Bronchial epithelial cell (primary cell): ENCODE measurements around the gene GNG3. TPM values are rescaled to one million over a fixed set of nuclear protein-coding genes. Genes with fewer than 3 reads are reported as not detected.
"Not testable (repeated sequence)": the region's sequence is repeated elsewhere in the genome, so short reads cannot be mapped to it uniquely, and the experiment has no call there.

Source experiments
- DNase-seq: peaks from one replicate; pipeline ENCODE4 v3.0.0-alpha.2; 2010; ENCODE audit warnings: low read depth
- FAIRE-seq: peaks from 2 replicates; lab custom pipeline; 2011; peaks lifted over from hg19 to GRCh38; lab: Jason Lieb, UNC
- H3K27me3 ChIP-seq: 2 replicates; pipeline ENCODE4 v1.5.1; 2011; ENCODE audit warnings: low read length; ENCODE audit not compliant: control insufficient read depth, insufficient read depth
- H3K36me3 ChIP-seq: 2 replicates; pipeline ENCODE4 v1.5.1; 2011; ENCODE audit warnings: low read length; ENCODE audit not compliant: control insufficient read depth, insufficient read depth
- H3K4me3 ChIP-seq: 2 replicates; pipeline ENCODE4 v1.5.1; 2011; ENCODE audit warnings: mild to moderate bottlenecking, low read depth, low read length, control low read depth
- CTCF ChIP-seq: IDR thresholded peaks from 2 replicates; pipeline ENCODE4 v1.5.1; 2011; ENCODE audit warnings: mild to moderate bottlenecking, moderate library complexity, low read length, control low read depth, inconsistent platforms; ENCODE audit not compliant: insufficient read depth, severe bottlenecking
- total RNA-seq: library from RNA; depleted of rRNA; stranded (reverse); fragments of >200 nt; gene quantifications from 2 replicates; pipeline ENCODE4 v1.2.1, GENCODE V29; 2014

Gene GNG3
- total RNA-seq, 1 donor from 2014 or later: not detected

- FAIRE-seq (no peak), DNase-seq (peak; percentile 93)
Observed at GRCh38 chr11:62727165-62727871, 19.8 kb downstream of the GNG3 start, which contains the start of gene HNRNPUL2. Gene HNRNPUL2 (minus strand): TSS chr11:62727457. CDS start chr11:62727156, 301 bp downstream.

GRCh38 chr11:62727872-62728170, 20.3 kb downstream of the GNG3 start:
- H3K27me3 ChIP-seq: no peaks in the 10 kb centered on the region
- DNase-seq (peak; percentile 94), FAIRE-seq (no peak)
- peaks cover 7% of the 10 kb centered on the region for H3K36me3 ChIP-seq
- H3K4me3 ChIP-seq: peak overlapping the region; percentile 92
- TF ChIP-seq CTCF: no peak

More at GRCh38 chr11:62727165-62727871, 19.8 kb downstream of the GNG3 start, which contains the start of gene HNRNPUL2:
- Histone ChIP-seq H3K27me3 (no peaks in the 10 kb centered on the region), H3K4me3 (peak within 1 kb of the TSS; percentile 92), H3K36me3 (peaks cover 10% of the 10 kb centered on the region)
- TF ChIP-seq CTCF: no peak

GRCh38 chr11:62728171-62728988, 20.9 kb downstream of the GNG3 start, which contains the start of gene TTC9C:
Gene TTC9C (plus strand): TSS chr11:62728486. CDS start chr11:62728849, 363 bp downstream.
- no peak for FAIRE-seq
- Histone ChIP-seq H3K4me3 (peak within 1 kb of the TSS; percentile 92), H3K36me3 (peaks cover 4% of the 10 kb centered on the region), H3K27me3 (no peaks in the 10 kb centered on the region)
- peak; percentile 76 for DNase-seq
- no peak for TF ChIP-seq CTCF

GRCh38 chr11:62730076-62730475, 22.6 kb downstream of the GNG3 start:
- H3K4me3 ChIP-seq, FAIRE-seq, H3K27me3 ChIP-seq, H3K36me3 ChIP-seq, DNase-seq: not testable (repeated sequence)

- Histone ChIP-seq H3K36me3 (peaks cover 3% of the 10 kb centered on the region), H3K4me3 (no peak overlapping the region), H3K27me3 (no peaks in the 10 kb centered on the region)
- no peak for TF ChIP-seq CTCF
- FAIRE-seq (no peak), DNase-seq (peak; percentile 29)
Observed at GRCh38 chr11:62732830-62733229, 25.4 kb downstream of the GNG3 start.

GRCh38 chr11:62737196-62737595, 29.7 kb downstream of the GNG3 start:
- H3K27me3 ChIP-seq: no peaks in the 10 kb centered on the region
- no peak for DNase-seq
- FAIRE-seq: no peak
- no peak for TF ChIP-seq CTCF
- H3K4me3 ChIP-seq: no peak overlapping the region
- H3K36me3 ChIP-seq: peaks cover 9% of the 10 kb centered on the region
